Measurements from ENCODE around the gene MICB. TPM values are rescaled to one million over a fixed set of nuclear protein-coding genes. Genes with fewer than 3 reads are reported as not detected.

Gene MICB
- total RNA-seq, 2 experiments from 2014 or later = 14.3 to 14.7 TPM

DNA sequence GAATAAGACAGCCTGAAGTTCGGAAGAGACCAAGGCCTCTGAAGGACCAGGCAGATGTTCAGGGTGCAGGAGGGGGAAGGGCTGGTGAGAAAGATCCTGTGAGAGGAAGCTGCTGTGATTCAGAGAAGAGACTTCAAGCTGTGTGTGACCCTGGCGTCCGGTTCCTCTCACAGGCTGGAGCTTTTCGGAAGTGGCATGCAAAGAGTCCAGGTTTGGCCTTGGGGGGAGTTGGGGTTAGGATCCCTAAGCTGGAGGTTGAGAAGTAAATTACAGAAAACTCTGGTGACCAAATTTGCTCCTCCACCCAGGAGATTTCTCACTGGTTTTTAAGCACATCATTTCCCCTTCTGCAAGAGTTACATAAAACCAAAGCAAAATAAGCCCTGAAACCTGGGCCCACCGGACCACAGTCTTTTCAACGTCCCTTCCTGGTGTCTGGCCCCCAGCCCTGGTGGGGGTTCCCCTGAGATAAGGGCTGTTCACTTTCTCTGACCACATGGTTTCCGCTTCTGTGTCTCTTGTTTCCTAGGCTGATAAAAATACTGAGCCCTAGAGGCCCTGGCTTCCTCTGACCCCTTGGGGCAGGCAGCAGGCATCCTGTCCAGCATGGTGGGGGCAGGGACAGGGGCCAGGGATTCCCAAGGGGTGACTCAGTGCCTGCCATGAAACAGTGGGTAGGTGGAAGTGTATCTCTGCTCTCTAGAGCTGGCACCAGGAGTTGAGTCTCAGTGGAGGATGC, 62.2 kb downstream of the MICB start:
- ATAC-seq (ENCODE audit: poor library complexity) = peak; percentile 58
- Histone ChIP-seq H3K9me3 (ENCODE audit: control insufficient read depth in 1 of 2, insufficient read depth in 1 of 2, low read length in 2 of 2) (no peaks in the 10 kb centered on the region), H3K4me1 (ENCODE audit: insufficient read depth, low read length) (peaks cover 72% of the 10 kb centered on the region), H3K4me3 (ENCODE audit: low read length) (peak overlapping the region; percentile 44), H3K27me3 (ENCODE audit: control insufficient read depth in 1 of 2, insufficient read depth in 2 of 2, low read length in 2 of 2) (no peaks in the 10 kb centered on the region), H3K36me3 (ENCODE audit: insufficient read depth, low read length) (peaks cover 28% of the 10 kb centered on the region), H3K27ac (ENCODE audit: low read depth in 1 of 2, low read length in 2 of 2) (peak overlapping the region; percentile 63 to 74)
- intact Hi-C loops (cut with DNase I, micrococcal nuclease) = loop anchor here in 1 of 2 experiments (1.0 to 2.0 kb wide), 3 partner anchors 8 to 21 kb away; partner anchors contain the start of gene LTA
- CTCF ChIA-PET = interaction anchor here (0.9 to 6.2 kb wide), 5 partner anchors 9 to 38 kb away, joined by 3 to 32 read pairs (median 8); partner anchors contain the start of gene LTB
- POLR2A ChIA-PET = interaction anchor here (1.1 to 34.9 kb wide), 5 partner anchors 9 to 303 kb away, joined by 3 to 1160 read pairs (median 10); partner anchors contain the start of genes LST1, LTA, LTB and NCR3
- peaks cover 62% of the 10 kb centered on the region for H3K4me1 Mint-ChIP-seq (ENCODE audit: low read depth)
- DNase-seq = peak in 7 of 14 experiments; percentile 29 to 81 (median 65)
- no peaks in the 10 kb centered on the region for H3K9me3 Mint-ChIP-seq
- H3K36me3 Mint-ChIP-seq (ENCODE audit: low read depth) = peaks cover 47% of the 10 kb centered on the region
- H3K4me3 Mint-ChIP-seq = peak overlapping the region; percentile 82
- peak overlapping the region; percentile 90 for H3K27ac Mint-ChIP-seq
- TF ChIP-seq, protein P1, sequence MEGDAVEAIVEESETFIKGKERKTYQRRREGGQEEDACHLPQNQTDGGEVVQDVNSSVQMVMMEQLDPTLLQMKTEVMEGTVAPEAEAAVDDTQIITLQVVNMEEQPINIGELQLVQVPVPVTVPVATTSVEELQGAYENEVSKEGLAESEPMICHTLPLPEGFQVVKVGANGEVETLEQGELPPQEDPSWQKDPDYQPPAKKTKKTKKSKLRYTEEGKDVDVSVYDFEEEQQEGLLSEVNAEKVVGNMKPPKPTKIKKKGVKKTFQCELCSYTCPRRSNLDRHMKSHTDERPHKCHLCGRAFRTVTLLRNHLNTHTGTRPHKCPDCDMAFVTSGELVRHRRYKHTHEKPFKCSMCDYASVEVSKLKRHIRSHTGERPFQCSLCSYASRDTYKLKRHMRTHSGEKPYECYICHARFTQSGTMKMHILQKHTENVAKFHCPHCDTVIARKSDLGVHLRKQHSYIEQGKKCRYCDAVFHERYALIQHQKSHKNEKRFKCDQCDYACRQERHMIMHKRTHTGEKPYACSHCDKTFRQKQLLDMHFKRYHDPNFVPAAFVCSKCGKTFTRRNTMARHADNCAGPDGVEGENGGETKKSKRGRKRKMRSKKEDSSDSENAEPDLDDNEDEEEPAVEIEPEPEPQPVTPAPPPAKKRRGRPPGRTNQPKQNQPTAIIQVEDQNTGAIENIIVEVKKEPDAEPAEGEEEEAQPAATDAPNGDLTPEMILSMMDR (IDR thresholded peaks at IDR 0.05) = no peak
- H3K27me3 Mint-ChIP-seq = no peaks in the 10 kb centered on the region

DNA sequence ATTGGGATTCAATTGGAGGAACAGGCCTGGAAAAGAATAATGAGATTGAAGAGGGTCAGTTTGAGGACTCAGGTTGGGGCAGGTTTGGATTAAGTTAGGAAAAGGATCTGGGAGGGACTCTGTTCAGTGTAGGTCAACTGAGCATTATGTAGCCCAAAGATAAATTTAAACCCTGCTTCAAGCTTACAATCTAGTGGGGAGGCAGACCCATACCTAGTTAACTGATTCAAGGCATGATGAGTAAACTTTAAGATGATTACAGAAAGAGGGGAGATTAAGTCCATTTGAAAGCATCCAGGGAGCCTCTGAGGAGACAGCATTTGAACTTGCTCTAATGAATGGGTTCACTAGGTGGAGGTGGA, 62.7 kb downstream of the MICB start:
- H3K4me3 Mint-ChIP-seq = peak overlapping the region; percentile 82
- POLR2A ChIA-PET = interaction anchor here (1.1 to 34.9 kb wide), 3 partner anchors 10 to 302 kb away, joined by 3 to 1160 read pairs (median 8); partner anchors contain the start of genes LST1, LTA, LTB and NCR3
- TF ChIP-seq, protein P1 (IDR thresholded peaks at IDR 0.05) = no peak
- DNase-seq (no peak), ATAC-seq (ENCODE audit: poor library complexity) (no peak)
- H3K36me3 Mint-ChIP-seq (ENCODE audit: low read depth) = peaks cover 53% of the 10 kb centered on the region
- peaks cover 67% of the 10 kb centered on the region for H3K4me1 Mint-ChIP-seq (ENCODE audit: low read depth)
- Histone ChIP-seq H3K27me3 (ENCODE audit: control insufficient read depth in 1 of 2, insufficient read depth in 2 of 2, low read length in 2 of 2) (no peaks in the 10 kb centered on the region), H3K36me3 (ENCODE audit: insufficient read depth, low read length) (peaks cover 28% of the 10 kb centered on the region), H3K4me1 (ENCODE audit: insufficient read depth, low read length) (peaks cover 76% of the 10 kb centered on the region), H3K9me3 (ENCODE audit: control insufficient read depth in 1 of 2, insufficient read depth in 1 of 2, low read length in 2 of 2) (no peaks in the 10 kb centered on the region), H3K4me3 (ENCODE audit: low read length) (no peak overlapping the region), H3K27ac (ENCODE audit: low read depth in 1 of 2, low read length in 2 of 2) (peak overlapping the region; percentile 35 to 74)
- peak overlapping the region; percentile 90 for H3K27ac Mint-ChIP-seq
- no peaks in the 10 kb centered on the region for H3K27me3 Mint-ChIP-seq
- no peaks in the 10 kb centered on the region for H3K9me3 Mint-ChIP-seq
- intact Hi-C loops (cut with DNase I, micrococcal nuclease) = loop anchor here in 1 of 2 experiments (1.0 kb wide), 1 partner anchor 8 kb away; no protein-coding TSS in a partner anchor
- CTCF ChIA-PET = interaction anchor here (2.4 to 6.2 kb wide), 3 partner anchors 9 to 37 kb away, joined by 8 to 32 read pairs (median 11); no protein-coding TSS in a partner anchor

Other genes starting within 250 kb of the MICB start
- 1,000 to 10,000 TPM; 1,977 to 1,996 TPM for gene HLA-C, start 226.1 kb upstream of the MICB start, total RNA-seq
- 1,000 to 10,000 TPM; 6,758 to 7,013 TPM for gene HLA-B, start 141.0 kb upstream of the MICB start, total RNA-seq
- gene MICA, start 94.5 kb upstream of the MICB start, total RNA-seq = 10 to 100 TPM; 10.6 to 14.0 TPM
- gene MCCD1, start 30.8 kb downstream of the MICB start, total RNA-seq = not detected
- gene DDX39B, start 43.9 kb downstream of the MICB start, total RNA-seq = 100 to 1,000 TPM; 483 to 498 TPM
- 1 to 10 TPM; 2.6 to 3.3 TPM for gene ATP6V1G2, start 48.5 kb downstream of the MICB start, total RNA-seq
- 1 to 10 TPM; 7.6 to 9.3 TPM for gene NFKBIL1, start 49.5 kb downstream of the MICB start, total RNA-seq
- 10 to 100 TPM; 15.4 to 16.7 TPM for gene LTA, start 74.1 kb downstream of the MICB start, total RNA-seq
- gene TNF, start 77.4 kb downstream of the MICB start, total RNA-seq = 10 to 100 TPM; 33.1 to 34.2 TPM
- 100 to 1,000 TPM; 239 to 244 TPM for gene LTB, start 84.3 kb downstream of the MICB start, total RNA-seq
- gene LST1, start 88.1 kb downstream of the MICB start, total RNA-seq = 10 to 100 TPM in 1 of 2 experiments, 1 to 10 TPM in 1; 8.9 to 10.3 TPM
- 1 to 10 TPM; 2.3 to 2.6 TPM for gene NCR3, start 94.9 kb downstream of the MICB start, total RNA-seq
- gene AIF1, start 117.1 kb downstream of the MICB start, total RNA-seq = 10 to 100 TPM; 31.8 to 35.5 TPM
- gene PRRC2A, start 122.6 kb downstream of the MICB start, total RNA-seq = 100 to 1,000 TPM; 206 to 215 TPM
- 100 to 1,000 TPM; 211 TPM for gene BAG6, start 154.5 kb downstream of the MICB start, total RNA-seq
- 1 to 10 TPM; 4.2 to 4.6 TPM for gene APOM, start 157.7 kb downstream of the MICB start, total RNA-seq
- 10 to 100 TPM in 1 of 2 experiments, 1 to 10 TPM in 1; 9.6 to 10.5 TPM for gene C6orf47, start 162.6 kb downstream of the MICB start, total RNA-seq
- 10 to 100 TPM in 1 of 2 experiments, 1 to 10 TPM in 1; 9.8 to 11.0 TPM for gene GPANK1, start 166.9 kb downstream of the MICB start, total RNA-seq
- 10 to 100 TPM; 88.0 to 92.6 TPM for gene CSNK2B, start 167.9 kb downstream of the MICB start, total RNA-seq
- gene LY6G5B, start 171.8 kb downstream of the MICB start, total RNA-seq = 10 to 100 TPM; 27.0 to 28.0 TPM
- gene LY6G5C, start 182.9 kb downstream of the MICB start, total RNA-seq = under 1 TPM; 0.49 to 0.67 TPM
- 10 to 100 TPM; 52.3 to 59.3 TPM for gene ABHD16A, start 205.2 kb downstream of the MICB start, total RNA-seq
- not detected for gene LY6G6F, start 208.7 kb downstream of the MICB start, total RNA-seq
- gene LY6G6D, start 217.2 kb downstream of the MICB start, total RNA-seq = not detected
- not detected for gene LY6G6C, start 223.6 kb downstream of the MICB start, total RNA-seq
- gene MPIG6B, start 225.2 kb downstream of the MICB start, total RNA-seq = under 1 TPM; 0.11 to 0.17 TPM
- gene DDAH2, start 231.2 kb downstream of the MICB start, total RNA-seq = 1 to 10 TPM; 3.0 to 3.3 TPM
- 10 to 100 TPM; 61.2 to 61.5 TPM for gene CLIC1, start 238.4 kb downstream of the MICB start, total RNA-seq
- gene MSH5, start 241.9 kb downstream of the MICB start, total RNA-seq = 10 to 100 TPM; 13.6 to 13.7 TPM

All from CD4-positive, alpha-beta T cell (primary cell).